ENCODE results near the gene STX1B. TPM values are rescaled to one million over a fixed set of nuclear protein-coding genes. Genes with fewer than 3 reads are reported as not detected.
A peak's percentile ranks its signal among the peaks of the same experiment; 100 is the strongest.
"Not testable (repeated sequence)": the region's sequence is repeated elsewhere in the genome, so short reads cannot be mapped to it uniquely, and the experiment has no call there.

STX1B gene
- total RNA-seq, 2 experiments from 2014 or later, result 1.1 to 1.8 TPM

GRCh38 chr16:31025339-31025738, 14.9 kb upstream of the STX1B start:
- intact Hi-C loops (cut with micrococcal nuclease), result no loop called here
- ChIA-PET CTCF (no interaction called here), POLR2A (no interaction called here)
- DNase-seq (no peak), ATAC-seq (no peak)
- Mint-ChIP-seq H3K27me3 (no peaks in the 10 kb centered on the region), H3K27ac (no peak overlapping the region), H3K4me3 (no peak overlapping the region), H3K9me3 (no peaks in the 10 kb centered on the region), H3K4me1 (ENCODE audit: low read depth) (peaks cover 5% of the 10 kb centered on the region), H3K36me3 (ENCODE audit: low read depth) (no peaks in the 10 kb centered on the region)
- no peak for TF ChIP-seq CTCF (IDR thresholded peaks at IDR 0.05)

- Mint-ChIP-seq H3K4me3 (no peak overlapping the region), H3K36me3 (ENCODE audit: low read depth) (no peaks in the 10 kb centered on the region), H3K4me1 (ENCODE audit: low read depth) (peaks cover 5% of the 10 kb centered on the region), H3K27ac (no peak overlapping the region), H3K27me3 (no peaks in the 10 kb centered on the region), H3K9me3 (no peaks in the 10 kb centered on the region)
- intact Hi-C loops (cut with micrococcal nuclease), result no loop called here
- DNase-seq (no peak), ATAC-seq (no peak)
- ChIA-PET CTCF (interaction anchor here (1.1 to 2.4 kb wide), 3 partner anchors 11 to 38 kb away, joined by 3 to 10 read pairs (median 3); partner anchors contain the start of gene HSD3B7), POLR2A (interaction anchor here (0.6 to 1.1 kb wide), 2 partner anchors 156 to 181 kb away, joined by 3 to 6 read pairs; partner anchors contain the start of gene FUS)
- no peak for TF ChIP-seq CTCF (IDR thresholded peaks at IDR 0.05)
Observed at GRCh38 chr16:31023627-31024226, 13.3 kb upstream of the STX1B start.

GRCh38 chr16:31023252-31023602, 12.8 kb upstream of the STX1B start:
- intact Hi-C loops (cut with micrococcal nuclease), result no loop called here
- H3K36me3 Mint-ChIP-seq (ENCODE audit: low read depth), result no peaks in the 10 kb centered on the region
- H3K4me3 Mint-ChIP-seq, result no peak overlapping the region
- H3K27me3 Mint-ChIP-seq, result no peaks in the 10 kb centered on the region
- peaks cover 5% of the 10 kb centered on the region for H3K4me1 Mint-ChIP-seq (ENCODE audit: low read depth)
- no peak overlapping the region for H3K27ac Mint-ChIP-seq
- DNase-seq, result no peak
- ChIA-PET POLR2A (interaction anchor here (1.1 to 1.5 kb wide), 2 partner anchors 12 to 157 kb away, joined by 4 to 6 read pairs; partner anchors contain the start of gene FUS), CTCF (interaction anchor here (1.1 to 2.4 kb wide), 3 partner anchors 11 to 37 kb away, joined by 3 to 10 read pairs (median 3); partner anchors contain the start of gene HSD3B7)
- no peak for ATAC-seq
- H3K9me3 Mint-ChIP-seq, result no peaks in the 10 kb centered on the region
- no peak for TF ChIP-seq CTCF (IDR thresholded peaks at IDR 0.05)

GRCh38 chr16:31022544-31023251, 12.3 kb upstream of the STX1B start:
- TF ChIP-seq CTCF (IDR thresholded peaks at IDR 0.05), result no peak

GRCh38 chr16:31020536-31020935, 10.1 kb upstream of the STX1B start:
- CTCF ChIA-PET, result no interaction called here
- intact Hi-C loops (cut with micrococcal nuclease), result no loop called here
- no peak overlapping the region for H3K27ac Mint-ChIP-seq

More at GRCh38 chr16:31022544-31023251, 12.3 kb upstream of the STX1B start:
- Mint-ChIP-seq H3K27me3 (no peaks in the 10 kb centered on the region), H3K9me3 (no peaks in the 10 kb centered on the region), H3K4me3 (no peak overlapping the region), H3K27ac (peak overlapping the region; percentile 3), H3K36me3 (ENCODE audit: low read depth) (no peaks in the 10 kb centered on the region), H3K4me1 (ENCODE audit: low read depth) (peaks cover 5% of the 10 kb centered on the region)
- POLR2A ChIA-PET, result interaction anchor here (1.1 to 1.5 kb wide), 3 partner anchors 12 to 157 kb away, joined by 3 to 6 read pairs (median 4); partner anchors contain the start of gene FUS
- ATAC-seq (no peak), DNase-seq (no peak)
- CTCF ChIA-PET, result interaction anchor here (1.1 to 2.4 kb wide), 4 partner anchors 10 to 37 kb away, joined by 3 to 10 read pairs (median 4); partner anchors contain the start of gene HSD3B7
- intact Hi-C loops (cut with micrococcal nuclease), result no loop called here

GRCh38 chr16:31017756-31018155, 7.3 kb upstream of the STX1B start:
- H3K4me1 Mint-ChIP-seq (ENCODE audit: low read depth); H3K27ac Mint-ChIP-seq; ATAC-seq; DNase-seq; H3K27me3 Mint-ChIP-seq; POLR2A ChIA-PET; H3K36me3 Mint-ChIP-seq (ENCODE audit: low read depth); H3K4me3 Mint-ChIP-seq; intact Hi-C loops (cut with micrococcal nuclease); CTCF ChIA-PET; H3K9me3 Mint-ChIP-seq: not testable (repeated sequence)

More at GRCh38 chr16:31020536-31020935, 10.1 kb upstream of the STX1B start:
- no peak for ATAC-seq
- peaks cover 2% of the 10 kb centered on the region for H3K27me3 Mint-ChIP-seq
- DNase-seq, result no peak
- no peaks in the 10 kb centered on the region for H3K9me3 Mint-ChIP-seq
- POLR2A ChIA-PET, result no interaction called here
- H3K36me3 Mint-ChIP-seq (ENCODE audit: low read depth), result no peaks in the 10 kb centered on the region
- TF ChIP-seq CTCF (IDR thresholded peaks at IDR 0.05), result no peak
- no peak overlapping the region for H3K4me3 Mint-ChIP-seq
- peaks cover 5% of the 10 kb centered on the region for H3K4me1 Mint-ChIP-seq (ENCODE audit: low read depth)

Data from activated CD8-positive, alpha-beta T cell treated with anti-CD3 and anti-CD28 coated beads for 36 hours (primary cell).